PC-3 (cell line): ENCODE results near the gene MARCHF11. TPM values are rescaled to one million over a fixed set of nuclear protein-coding genes. Genes with fewer than 3 reads are reported as not detected.

Experiments
- ATAC-seq: fragments of 200-7000 bp; cut with Tn5 transposase; 2 replicates; pipeline ENCODE4 v1.9.1; 2020; ENCODE audit warnings: mild to moderate bottlenecking, moderate library complexity
- BruUV-seq: library from RNA; stranded (reverse); fragments of 400-500 nt; replicated peaks from 2 replicates; lab custom pipeline; 2021; lab: Mats Ljungman, UMichigan
- CTCF ChIA-PET: fragments of 300-600 bp; sonication (Branson Sonifier 250); formaldehyde crosslinking; loops from one replicate; lab custom pipeline; 2022; ENCODE audit warnings: antibody characterized with exemption; lab: Charles Lee
- POLR2A ChIA-PET: fragments of 300-600 bp; sonication (Branson Sonifier 250); formaldehyde crosslinking; loops from one replicate; lab custom pipeline; 2022; ENCODE audit warnings: antibody characterized with exemption; ENCODE audit not compliant: unreplicated experiment; lab: Charles Lee
- DNase-seq: peaks from one replicate; pipeline ENCODE4 v3.0.0-alpha.2; 2015
- H2AFZ ChIP-seq: fragments of 300-600 bp; sonication (generic); 2 replicates; pipeline ENCODE4 v1.6.0; 2016; ENCODE audit warnings: antibody characterized with exemption, low read length
- H3F3A ChIP-seq: fragments of 300-600 bp; sonication (generic); one replicate; pipeline ENCODE4 v1.6.0; 2017; ENCODE audit warnings: antibody characterized with exemption, low read length, control low read depth, mild to moderate bottlenecking; ENCODE audit not compliant: unreplicated experiment
- H3K27ac ChIP-seq: fragments of 300-600 bp; sonication (generic); 2 replicates; pipeline ENCODE4 v1.5.1; 2016; ENCODE audit warnings: mild to moderate bottlenecking, low read length
- H3K27me3 ChIP-seq: fragments of 300-600 bp; sonication (generic); 2 replicates; pipeline ENCODE4 v1.6.1; 2016; ENCODE audit warnings: low read length, mixed read lengths
- H3K36me3 ChIP-seq: fragments of 300-600 bp; sonication (generic); 2 replicates; pipeline ENCODE4 v1.6.1; 2016; ENCODE audit warnings: low read depth, mixed run types, low read length, mixed read lengths
- H3K4me1 ChIP-seq: fragments of 300-600 bp; sonication (generic); 2 replicates; pipeline ENCODE4 v1.5.1; 2016; ENCODE audit warnings: low read length; ENCODE audit not compliant: insufficient read depth
- H3K4me2 ChIP-seq: fragments of 300-600 bp; sonication (generic); 2 replicates; pipeline ENCODE4 v1.6.0; 2016; ENCODE audit warnings: low read length
- H3K4me3 ChIP-seq: fragments of 300-600 bp; sonication (generic); 2 replicates; pipeline ENCODE4 v1.5.1; 2016; ENCODE audit warnings: mild to moderate bottlenecking, low read length, mixed read lengths
- H3K79me2 ChIP-seq: fragments of 300-600 bp; sonication (generic); 2 replicates; pipeline ENCODE4 v1.6.1; 2017; ENCODE audit warnings: low read length, mixed read lengths
- H3K9ac ChIP-seq: fragments of 300-600 bp; sonication (generic); 2 replicates; pipeline ENCODE4 v1.6.0; 2016; ENCODE audit warnings: mild to moderate bottlenecking, low read length
- H3K9me2 ChIP-seq: fragments of 300-600 bp; sonication (generic); replicated peaks from 2 replicates; pipeline ENCODE4 v1.6.1; 2016; ENCODE audit warnings: mixed run types, low read length, mixed read lengths
- H3K9me3 ChIP-seq: fragments of 300-600 bp; sonication (generic); 2 replicates; pipeline ENCODE4 v1.6.1; 2016; ENCODE audit warnings: low read length, mixed read lengths
- H4K20me1 ChIP-seq: fragments of 300-600 bp; sonication (generic); 2 replicates; pipeline ENCODE4 v1.6.1; 2016; ENCODE audit warnings: low read length, mixed read lengths
- EZH2 ChIP-seq: fragments of 300-600 bp; sonication (generic); IDR thresholded peaks from one replicate; pipeline ENCODE4 v1.6.1; 2017; ENCODE audit warnings: antibody characterized with exemption, mild to moderate bottlenecking, low read length; ENCODE audit not compliant: unreplicated experiment
- EZH2phosphoT487 ChIP-seq: fragments of 300-600 bp; sonication (generic); IDR thresholded peaks from 2 replicates; pipeline ENCODE4 v1.6.1; 2018; ENCODE audit warnings: mild to moderate bottlenecking, antibody characterized with exemption, low read length, borderline replicate concordance
- intact Hi-C: fragments of 100-400 bp; cut with micrococcal nuclease; formaldehyde crosslinking; loops from 2 replicates; pipeline ENCODE4 v1.9.0; 2023
- total RNA-seq: library from RNA; depleted of rRNA; stranded (reverse); fragments of >200 nt; gene quantifications from 2 replicates; pipeline ENCODE4 v1.2.3, GENCODE V29; 2014
- TF ChIP-seq, protein P1 (sequence below): fragments of 300-600 bp; sonication (generic); conservative IDR thresholded peaks from 2 replicates; pipeline ENCODE4 v1.5.1; 2017; ENCODE audit warnings: antibody characterized with exemption, low read depth, mild to moderate bottlenecking, low read length

The MARCHF11 gene
- total RNA-seq, 1 experiment from 2014 or later, result not detected

DNA sequence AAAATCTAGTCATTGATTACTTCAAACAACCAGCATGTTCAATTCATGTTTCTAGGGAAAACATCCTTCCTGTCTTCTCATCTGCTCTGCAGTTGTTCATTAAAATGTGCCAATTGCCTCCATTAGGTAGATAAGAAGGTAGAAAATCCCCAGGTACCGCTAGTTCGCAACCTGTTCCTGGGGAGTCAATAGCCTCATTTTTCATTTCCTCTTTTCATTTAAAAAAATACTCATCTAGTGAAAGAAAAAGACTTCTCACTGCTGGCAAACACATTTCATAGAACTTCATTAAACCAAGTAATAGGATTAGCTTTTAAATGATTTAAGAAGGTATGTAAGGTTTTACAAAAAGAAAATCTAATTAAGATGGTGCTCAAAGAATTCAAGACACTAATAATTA lies 113.3 kb downstream of the MARCHF11 start:
- Histone ChIP-seq H3K27me3 (0 out of 2 replicates have a peak, but pooled peaks cover 7% of the 10 kb centered on the region), H3K36me3 (no peaks in the 10 kb centered on the region), H3K9ac (no peak overlapping the region), H3K4me2 (no peak overlapping the region), H3K79me2 (no peaks in the 10 kb centered on the region), H3K27ac (no peak overlapping the region), H2AFZ (no peak overlapping the region), H3F3A (no peaks in the 10 kb centered on the region), H3K4me1 (no peaks in the 10 kb centered on the region), H3K9me3 (no peaks in the 10 kb centered on the region), H3K9me2 (no peaks in the 10 kb centered on the region), H3K4me3 (no peak overlapping the region), H4K20me1 (no peaks in the 10 kb centered on the region)
- POLR2A ChIA-PET, result no interaction called here
- ATAC-seq, result no peak
- TF ChIP-seq EZH2, result no peak
- no peak for TF ChIP-seq EZH2phosphoT487
- TF ChIP-seq, protein P1, sequence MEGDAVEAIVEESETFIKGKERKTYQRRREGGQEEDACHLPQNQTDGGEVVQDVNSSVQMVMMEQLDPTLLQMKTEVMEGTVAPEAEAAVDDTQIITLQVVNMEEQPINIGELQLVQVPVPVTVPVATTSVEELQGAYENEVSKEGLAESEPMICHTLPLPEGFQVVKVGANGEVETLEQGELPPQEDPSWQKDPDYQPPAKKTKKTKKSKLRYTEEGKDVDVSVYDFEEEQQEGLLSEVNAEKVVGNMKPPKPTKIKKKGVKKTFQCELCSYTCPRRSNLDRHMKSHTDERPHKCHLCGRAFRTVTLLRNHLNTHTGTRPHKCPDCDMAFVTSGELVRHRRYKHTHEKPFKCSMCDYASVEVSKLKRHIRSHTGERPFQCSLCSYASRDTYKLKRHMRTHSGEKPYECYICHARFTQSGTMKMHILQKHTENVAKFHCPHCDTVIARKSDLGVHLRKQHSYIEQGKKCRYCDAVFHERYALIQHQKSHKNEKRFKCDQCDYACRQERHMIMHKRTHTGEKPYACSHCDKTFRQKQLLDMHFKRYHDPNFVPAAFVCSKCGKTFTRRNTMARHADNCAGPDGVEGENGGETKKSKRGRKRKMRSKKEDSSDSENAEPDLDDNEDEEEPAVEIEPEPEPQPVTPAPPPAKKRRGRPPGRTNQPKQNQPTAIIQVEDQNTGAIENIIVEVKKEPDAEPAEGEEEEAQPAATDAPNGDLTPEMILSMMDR, result no peak
- DNase-seq, result no peak
- BruUV-seq, result no TSS peak
- intact Hi-C loops, result no loop called here
- CTCF ChIA-PET, result no interaction called here

DNA sequence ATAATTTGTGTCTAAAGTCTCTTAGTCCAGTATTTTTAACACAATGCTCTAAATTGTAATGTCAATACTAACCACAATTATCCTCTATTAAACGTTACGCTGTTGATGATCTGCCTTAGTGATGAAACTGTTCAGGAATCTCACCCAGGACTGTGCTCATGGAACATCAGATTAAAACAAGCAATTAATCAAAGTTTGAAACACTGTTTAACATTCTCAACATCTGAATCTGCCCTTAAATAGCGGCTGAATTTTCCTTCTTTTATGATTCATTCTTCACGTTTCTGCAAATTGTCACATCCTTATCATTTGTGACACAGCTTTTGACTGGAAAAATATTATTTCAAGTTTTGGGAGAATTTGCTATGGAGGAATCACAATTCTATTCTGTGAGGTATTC lies 113.8 kb downstream of the MARCHF11 start:
- intact Hi-C loops, result no loop called here
- ATAC-seq (no peak), DNase-seq (no peak)
- Histone ChIP-seq H3K27me3 (0 out of 2 replicates have a peak, but pooled peaks cover 7% of the 10 kb centered on the region), H3K9me2 (no peaks in the 10 kb centered on the region), H3K4me2 (no peak overlapping the region), H2AFZ (no peak overlapping the region), H3K9me3 (no peaks in the 10 kb centered on the region), H4K20me1 (no peaks in the 10 kb centered on the region), H3K36me3 (no peaks in the 10 kb centered on the region), H3K79me2 (no peaks in the 10 kb centered on the region), H3K4me1 (no peaks in the 10 kb centered on the region), H3K27ac (no peak overlapping the region), H3K4me3 (no peak overlapping the region), H3F3A (no peaks in the 10 kb centered on the region), H3K9ac (no peak overlapping the region)
- ChIA-PET POLR2A (no interaction called here), CTCF (no interaction called here)
- BruUV-seq, result no TSS peak
- no peak for TF ChIP-seq EZH2
- TF ChIP-seq, protein P1, result no peak
- no peak for TF ChIP-seq EZH2phosphoT487

DNA sequence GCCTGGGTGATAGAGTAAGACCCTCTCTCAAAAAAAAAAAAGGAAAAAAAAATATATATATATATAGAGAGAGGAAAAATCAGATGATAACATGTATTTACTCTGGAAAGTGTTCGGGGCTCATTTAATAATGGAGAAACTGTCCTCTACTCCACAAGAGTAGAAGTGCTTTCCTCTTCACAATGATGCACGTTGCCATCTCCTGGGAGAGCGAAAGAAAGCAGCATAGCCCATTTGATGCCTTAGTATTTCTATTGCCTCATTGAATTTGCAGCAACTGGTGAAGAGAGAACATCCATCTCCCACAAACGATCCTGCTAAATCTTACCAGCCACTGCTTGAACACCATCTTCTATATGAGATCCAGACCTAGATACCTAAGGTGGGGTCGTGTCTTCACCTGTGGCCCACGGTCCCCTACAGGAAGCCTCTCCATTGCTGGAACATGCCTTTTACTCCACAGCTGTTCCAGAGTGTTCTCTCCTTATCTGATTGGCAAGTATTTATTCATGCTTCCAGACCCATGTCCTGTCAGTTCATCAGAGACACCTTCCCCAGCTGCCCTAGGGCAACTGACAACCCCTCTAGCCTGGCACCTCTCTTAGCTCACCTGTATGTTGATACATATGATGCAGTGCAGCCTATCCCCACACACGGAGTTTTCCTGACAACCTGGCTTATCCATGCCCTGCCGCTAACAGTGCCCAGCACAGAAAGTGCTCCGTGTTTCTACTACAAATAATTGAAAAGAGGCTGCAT lies 115.3 kb downstream of the MARCHF11 start:
- no peak for ATAC-seq
- Histone ChIP-seq H3K4me1 (no peaks in the 10 kb centered on the region), H3F3A (no peaks in the 10 kb centered on the region), H3K4me3 (no peak overlapping the region), H3K27me3 (0 out of 2 replicates have a peak, but pooled peaks cover 7% of the 10 kb centered on the region), H2AFZ (no peak overlapping the region), H3K9ac (no peak overlapping the region), H3K9me2 (no peaks in the 10 kb centered on the region), H3K79me2 (no peaks in the 10 kb centered on the region), H3K36me3 (no peaks in the 10 kb centered on the region), H3K9me3 (no peaks in the 10 kb centered on the region), H4K20me1 (no peaks in the 10 kb centered on the region), H3K27ac (no peak overlapping the region), H3K4me2 (no peak overlapping the region)
- CTCF ChIA-PET, result no interaction called here
- intact Hi-C loops, result no loop called here
- POLR2A ChIA-PET, result no interaction called here
- TF ChIP-seq, protein P1, result no peak
- TF ChIP-seq EZH2 (no peak), EZH2phosphoT487 (no peak)
- no TSS peak for BruUV-seq
- no peak for DNase-seq
